ENCODE results near the gene HSD17B4.
A peak's percentile ranks its signal among the peaks of the same experiment; 100 is the strongest.

HSD17B4 gene

GRCh38 chr5:119578937-119579336 lies 126.6 kb downstream of the HSD17B4 start:
- no peak overlapping the region for H3K4me3 ChIP-seq (ENCODE audit: low read depth, low read length)
- peak; percentile 27 for TF ChIP-seq CTCF (IDR thresholded peaks at IDR 0.05; ENCODE audit: insufficient read depth, low read depth, low read length, missing control alignments)
- DNase-seq (ENCODE audit: low read depth), result peak; percentile 64

- H3K4me3 ChIP-seq (ENCODE audit: low read depth, low read length), result no peak overlapping the region
- no peak for TF ChIP-seq CTCF (IDR thresholded peaks at IDR 0.05; ENCODE audit: insufficient read depth, low read depth, low read length, missing control alignments)
- DNase-seq (ENCODE audit: low read depth), result no peak
These were observed 130.7 kb downstream of the HSD17B4 start for GRCh38 chr5:119582987-119583386.

GRCh38 chr5:119583684-119584083 lies 131.4 kb downstream of the HSD17B4 start:
- TF ChIP-seq CTCF (IDR thresholded peaks at IDR 0.05; ENCODE audit: insufficient read depth, low read depth, low read length, missing control alignments), result no peak
- no peak overlapping the region for H3K4me3 ChIP-seq (ENCODE audit: low read depth, low read length)
- DNase-seq (ENCODE audit: low read depth), result peak; percentile 12

Data from GM12865 (cell line).